ENCODE measurements around the gene NOTCH1.

GRCh38 chr9:136517950-136518349 is 27.9 kb downstream of the NOTCH1 start:
- TF ChIP-seq CTCF (IDR thresholded peaks at IDR 0.05) (no peak), POLR2A (IDR thresholded peaks at IDR 0.05) (no peak)

All from Peyer's patch (tissue), 4 donors.